Transverse colon (tissue), 4 donors: Measurements from ENCODE around the gene SPHK1. TPM values are rescaled to one million over a fixed set of nuclear protein-coding genes. Genes with fewer than 3 reads are reported as not detected.

Source experiments
- DNase-seq: peaks from one replicate; pipeline ENCODE4 v3.0.0-alpha.2; 2019
- H3K27ac ChIP-seq, 4 donors: fragments of 200-600 bp; sonication (generic); 2 replicates each; pipeline ENCODE4 v1.5.1; 2016 to 2018; ENCODE audit warnings: inconsistent platforms in 4 of 4
- H3K27me3 ChIP-seq: fragments of 200-600 bp; sonication (generic); 2 replicates; pipeline ENCODE4 v1.5.1; 2017; ENCODE audit warnings: inconsistent platforms
- H3K36me3 ChIP-seq, 4 donors: fragments of 200-600 bp; sonication (generic); 2 replicates each; pipeline ENCODE4 v1.5.1; 2017 to 2019; ENCODE audit warnings: inconsistent platforms in 4 of 4
- H3K4me1 ChIP-seq, 4 donors: fragments of 200-600 bp; sonication (generic); 2 replicates each; pipeline ENCODE4 v1.5.1; 2017 to 2020; ENCODE audit warnings: inconsistent platforms in 4 of 4
- H3K4me3 ChIP-seq, 4 donors: fragments of 200-600 bp; sonication (generic); 1 replicate in 1 of 4; 2 replicates in 3 of 4; pipeline versions ENCODE4 v1.5.1 to v1.6.1; 2017 to 2019; ENCODE audit warnings: inconsistent platforms in 4 of 4
- H3K9me3 ChIP-seq, 2 donors: fragments of 200-600 bp; sonication (generic); 2 replicates each; pipeline ENCODE4 v1.5.1; 2017 to 2019; ENCODE audit warnings: inconsistent platforms in 2 of 2
- EP300 ChIP-seq: sonication (generic); formaldehyde crosslinking; IDR thresholded peaks from one replicate; pipeline ENCODE4 v1.6.1; 2017; ENCODE audit warnings: antibody characterized with exemption, low read depth
- POLR2A ChIP-seq: fragments of 450-650 bp; IDR thresholded peaks from one replicate; pipeline ENCODE4 v1.6.1; 2016; ENCODE audit warnings: antibody characterized with exemption, mild to moderate bottlenecking, moderate library complexity
- POLR2AphosphoS5 ChIP-seq, 3 donors: sonication (generic); formaldehyde crosslinking; IDR thresholded peaks; one replicate each; pipeline ENCODE4 v1.6.1; 2016; ENCODE audit warnings: antibody characterized with exemption in 3 of 3
- WGBS, 2 donors: methylation state at CpG; one replicate each; pipeline ENCODE4 v1.1.5; 2018; ENCODE audit warnings: low coverage in 1 of 2; 5-methylcytosine and 5-hydroxymethylcytosine counted together
- in situ Hi-C, 4 donors: fragments of 200-750 bp; cut with MboI; loops; one replicate each; pipeline versions ENCODE4 v1.15.0 to v1.15.1; 2017; ENCODE audit warnings: low sequenced_read_pairs in 3 of 4, low pct_ligation_motif_present in 1 of 4, low pct_unique_long_range_greater_than_20kb in 1 of 4
- intact Hi-C: fragments of 100-400 bp; cut with DNase I; formaldehyde crosslinking; loops from one replicate; pipeline ENCODE4 v1.15.1; 2023; ENCODE audit warnings: low total_unique reads
- total RNA-seq, 4 donors: library from RNA; depleted of rRNA; stranded (reverse); fragments of >200 nt; gene quantifications; one replicate each; pipeline ENCODE4 v1.1.0, GENCODE V29; 2016
- TF ChIP-seq, protein P1 (sequence below), 5 experiments: fragments of 200-600 bp in 3 of 5; fragments of 450-650 bp in 2 of 5; sonication (generic) in 3 of 5; IDR thresholded peaks; 1 replicate in 2 of 5; 2 replicates in 3 of 5; pipeline ENCODE4 v1.5.1; 2016 to 2017; ENCODE audit warnings: antibody characterized with exemption in 5 of 5, inconsistent platforms in 3 of 5, mild to moderate bottlenecking in 2 of 5, moderate library complexity in 1 of 5

The SPHK1 gene
- total RNA-seq, 4 donors from 2014 or later = 4.2 to 16.1 (median 6.8) TPM; not detected in 1

DNA sequence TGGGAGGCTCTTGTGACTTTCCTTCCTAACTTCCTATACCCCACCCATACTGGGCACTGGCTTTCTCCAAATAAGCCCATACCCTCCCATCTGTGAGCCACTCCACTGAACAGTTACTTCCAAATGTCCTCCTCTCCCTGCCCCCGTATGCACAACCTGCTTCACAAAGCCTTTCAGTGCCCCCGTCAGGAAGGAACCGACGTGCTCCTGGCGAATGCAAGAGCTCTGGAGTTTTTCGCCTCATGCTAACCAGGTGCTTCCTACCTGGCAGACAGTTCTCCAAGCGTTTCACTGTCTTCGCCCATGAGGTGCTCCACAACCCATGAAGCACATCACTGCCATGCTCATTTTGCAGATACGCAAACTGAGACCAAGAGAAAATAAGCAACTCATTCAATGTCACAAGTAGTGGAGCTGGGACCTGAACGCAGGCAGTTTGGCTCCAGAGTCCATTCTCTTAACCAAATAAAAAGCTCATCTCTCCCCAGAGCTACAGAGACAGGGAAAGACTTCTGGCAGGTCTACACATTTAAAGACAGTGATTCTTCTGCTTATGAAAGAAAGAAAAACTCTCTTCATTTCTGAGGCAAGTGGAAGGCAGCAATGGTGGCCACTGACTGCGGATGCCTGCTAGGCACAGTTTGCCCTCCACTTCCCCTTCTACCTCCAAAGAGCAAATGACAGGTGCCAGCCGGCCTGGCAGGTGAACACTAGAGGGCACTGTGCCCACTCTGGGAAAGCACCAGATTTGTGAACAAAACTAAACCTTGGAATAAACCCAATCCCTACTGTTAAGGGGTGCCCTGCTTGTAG, 23.8 kb downstream of the SPHK1 start:
- Histone ChIP-seq H3K9me3 (no peaks in the 10 kb centered on the region), H3K4me1 (peaks cover 0 to 10% (median 3%) of the 10 kb centered on the region in 4 donors), H3K27ac (no peak overlapping the region), H3K27me3 (no peaks in the 10 kb centered on the region), H3K4me3 (no peak overlapping the region), H3K36me3 (no peaks in the 10 kb centered on the region)
- in situ Hi-C loops (no loop called here), intact Hi-C loops (loop anchor here (10.0 kb wide), 1 partner anchor 173 kb away; no protein-coding TSS in a partner anchor)
- WGBS, 2 donors = 72 to 75% methylated on average over 3 to 12 of the region's 12 CpGs
- peak; percentile 77 for DNase-seq
- no peak for TF ChIP-seq EP300
- TF ChIP-seq POLR2AphosphoS5 (IDR thresholded peaks at IDR 0.05) = no peak
- TF ChIP-seq, protein P1, sequence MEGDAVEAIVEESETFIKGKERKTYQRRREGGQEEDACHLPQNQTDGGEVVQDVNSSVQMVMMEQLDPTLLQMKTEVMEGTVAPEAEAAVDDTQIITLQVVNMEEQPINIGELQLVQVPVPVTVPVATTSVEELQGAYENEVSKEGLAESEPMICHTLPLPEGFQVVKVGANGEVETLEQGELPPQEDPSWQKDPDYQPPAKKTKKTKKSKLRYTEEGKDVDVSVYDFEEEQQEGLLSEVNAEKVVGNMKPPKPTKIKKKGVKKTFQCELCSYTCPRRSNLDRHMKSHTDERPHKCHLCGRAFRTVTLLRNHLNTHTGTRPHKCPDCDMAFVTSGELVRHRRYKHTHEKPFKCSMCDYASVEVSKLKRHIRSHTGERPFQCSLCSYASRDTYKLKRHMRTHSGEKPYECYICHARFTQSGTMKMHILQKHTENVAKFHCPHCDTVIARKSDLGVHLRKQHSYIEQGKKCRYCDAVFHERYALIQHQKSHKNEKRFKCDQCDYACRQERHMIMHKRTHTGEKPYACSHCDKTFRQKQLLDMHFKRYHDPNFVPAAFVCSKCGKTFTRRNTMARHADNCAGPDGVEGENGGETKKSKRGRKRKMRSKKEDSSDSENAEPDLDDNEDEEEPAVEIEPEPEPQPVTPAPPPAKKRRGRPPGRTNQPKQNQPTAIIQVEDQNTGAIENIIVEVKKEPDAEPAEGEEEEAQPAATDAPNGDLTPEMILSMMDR (IDR thresholded peaks at IDR 0.05) = peak; percentile 62 to 86 (median 72)
- no peak for TF ChIP-seq POLR2A

DNA sequence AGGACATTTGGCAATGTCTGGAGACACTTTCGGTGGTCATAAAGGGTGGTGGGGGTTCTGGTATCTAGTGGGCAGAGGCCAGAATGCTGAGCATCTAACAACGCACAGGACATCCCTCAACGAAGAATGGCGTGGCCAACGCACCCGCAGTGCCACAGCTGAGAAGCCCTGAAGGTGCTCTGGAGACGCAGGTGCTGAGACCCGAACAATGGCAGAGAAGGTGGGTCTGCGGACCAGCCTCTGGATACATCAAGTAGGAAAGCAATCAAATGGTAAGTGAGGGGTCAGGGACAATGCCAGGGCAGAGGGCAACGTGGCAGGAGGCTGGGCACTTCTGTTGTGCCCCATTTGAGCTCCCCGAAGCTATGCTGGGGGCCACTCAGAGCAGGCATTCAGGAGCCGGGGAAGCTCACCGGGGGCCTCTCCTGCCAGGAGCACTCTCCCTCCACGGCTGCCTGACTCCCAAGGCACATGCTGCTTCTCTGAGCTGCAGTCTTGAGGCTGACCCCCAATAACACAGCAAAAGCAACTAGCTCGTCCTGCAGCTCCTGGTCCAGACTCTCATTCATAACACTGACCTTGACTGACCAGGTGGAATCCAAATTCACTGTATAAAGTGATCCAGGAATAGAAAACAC, 26.0 kb downstream of the SPHK1 start:
- Histone ChIP-seq H3K4me3 (no peak overlapping the region), H3K9me3 (no peaks in the 10 kb centered on the region), H3K27ac (no peak overlapping the region), H3K4me1 (peaks cover 0 to 18% (median 7%) of the 10 kb centered on the region in 4 donors), H3K27me3 (no peaks in the 10 kb centered on the region), H3K36me3 (no peaks in the 10 kb centered on the region)
- WGBS, 2 donors = 90 to 94% methylated on average over 2 to 14 of the region's 15 CpGs
- in situ Hi-C loops (no loop called here), intact Hi-C loops (no loop called here)
- TF ChIP-seq POLR2A (no peak), POLR2AphosphoS5 (IDR thresholded peaks at IDR 0.05) (no peak), EP300 (no peak)
- TF ChIP-seq, protein P1 (IDR thresholded peaks at IDR 0.05) = no peak
- DNase-seq = no peak

DNA sequence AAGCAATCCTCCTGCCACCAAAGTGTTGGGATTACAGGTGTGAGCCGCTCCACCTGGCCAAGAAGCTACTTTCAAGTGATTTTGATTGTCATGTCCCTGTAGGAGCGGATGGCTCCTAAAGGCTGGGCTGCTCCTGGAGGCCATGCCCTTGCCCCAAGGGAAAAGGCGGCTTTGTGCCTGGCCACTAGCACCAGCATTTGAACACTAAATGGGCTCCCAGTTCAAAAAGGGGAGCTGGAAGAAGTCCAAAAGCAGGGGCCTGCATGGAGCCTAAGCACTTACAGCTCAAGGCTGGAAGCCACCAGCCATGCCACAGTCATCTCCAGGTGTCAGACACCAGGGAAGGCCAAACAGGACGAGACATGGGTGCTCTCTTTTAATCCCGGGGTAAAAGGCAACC, 26.8 kb downstream of the SPHK1 start:
- peaks cover 0 to 11% (median 5%) of the 10 kb centered on the region in 4 donors for H3K4me1 ChIP-seq
- in situ Hi-C loops = no loop called here
- H3K36me3 ChIP-seq = no peaks in the 10 kb centered on the region
- TF ChIP-seq POLR2AphosphoS5 (IDR thresholded peaks at IDR 0.05) = no peak
- TF ChIP-seq, protein P1 (IDR thresholded peaks at IDR 0.05) = no peak
- no peak for TF ChIP-seq POLR2A
- TF ChIP-seq EP300 = no peak
- H3K4me3 ChIP-seq = no peak overlapping the region
- intact Hi-C loops = no loop called here
- no peaks in the 10 kb centered on the region for H3K9me3 ChIP-seq
- 95% methylated on average over 5 of the region's 5 CpGs; no CpG with 5 or more reads in 1 of the 2 donors for whole genome bisulfite sequencing, 2 donors
- H3K27me3 ChIP-seq = no peaks in the 10 kb centered on the region
- H3K27ac ChIP-seq = no peak overlapping the region
- no peak for DNase-seq
